B cell (primary cell): ENCODE data around the gene DNAJB8. TPM values are rescaled to one million over a fixed set of nuclear protein-coding genes. Genes with fewer than 3 reads are reported as not detected.

ENCODE experiments used
- ATAC-seq: fragments of 200-7000 bp; cut with Tn5 transposase; one replicate; pipeline ENCODE4 v1.10.0; 2021; ENCODE audit warnings: low read depth, mild to moderate bottlenecking, moderate number of reproducible peaks, moderate library complexity
- CTCF ChIA-PET: fragments of 350-600 bp; sonication (Branson Sonifier 250); formaldehyde crosslinking; loops from one replicate; lab custom pipeline; 2021; ENCODE audit warnings: antibody characterized with exemption, inconsistent platforms; lab: Charles Lee
- POLR2A ChIA-PET: fragments of 350-600 bp; sonication (Branson Sonifier 250); formaldehyde crosslinking; loops from one replicate; lab custom pipeline; 2021; ENCODE audit warnings: antibody characterized with exemption; lab: Charles Lee
- DNase-seq: peaks from one replicate; pipeline ENCODE4 v3.0.0; 2013
- H2AFZ ChIP-seq: 2 replicates; pipeline ENCODE4 v1.6.1; 2012; ENCODE audit warnings: mild to moderate bottlenecking, low read depth, low read length; ENCODE audit not compliant: insufficient read depth, poor library complexity, severe bottlenecking
- H3K27ac ChIP-seq, 2 donors: 1 replicate in 1 of 2; 2 replicates in 1 of 2; pipeline ENCODE4 v1.5.1; 2012 to 2013; ENCODE audit warnings: low read length in 2 of 2, mild to moderate bottlenecking in 2 of 2, moderate library complexity in 1 of 2
- H3K27me3 ChIP-seq, 4 experiments: fragments of 200-600 bp in 1 of 4; sonication (generic) in 1 of 4; replicated peaks in 1 of 4; 1 replicate in 2 of 4; 2 replicates in 2 of 4; pipeline versions ENCODE4 v1.6.1 to v1.7.0; 2013 to 2016; ENCODE audit warnings: low read length in 3 of 4, mild to moderate bottlenecking in 2 of 4, mixed read lengths in 1 of 4, moderate library complexity in 1 of 4; ENCODE audit not compliant: insufficient read depth in 4 of 4, control insufficient read depth in 3 of 4; ENCODE audit errors: control extremely low read depth in 1 of 4
- H3K36me3 ChIP-seq, 2 experiments: replicated peaks in 1 of 2; 1 replicate in 1 of 2; 2 replicates in 1 of 2; pipeline versions ENCODE4 v1.6.1 to v1.7.1; 2013; ENCODE audit warnings: low read length in 1 of 2; ENCODE audit not compliant: insufficient read depth in 2 of 2, control insufficient read depth in 1 of 2; ENCODE audit errors: control extremely low read depth in 1 of 2, extremely low read depth in 1 of 2
- H3K4me1 ChIP-seq, 2 donors: fragments of 200-600 bp in 1 of 2; sonication (generic) in 1 of 2; 1 replicate in 1 of 2; 2 replicates in 1 of 2; pipeline versions ENCODE4 v1.5.1 to v1.6.1; 2013 to 2017; ENCODE audit warnings: low read length in 2 of 2; ENCODE audit not compliant: control insufficient read depth in 2 of 2, insufficient read depth in 2 of 2
- H3K4me2 ChIP-seq: replicated peaks from 2 replicates; pipeline ENCODE3; 2012; ENCODE audit warnings: mild to moderate bottlenecking, low read depth, low read length; ENCODE audit not compliant: poor library complexity, severe bottlenecking
- H3K4me3 ChIP-seq, 5 experiments: fragments of 200-600 bp in 1 of 5; sonication (generic) in 1 of 5; 1 replicate in 3 of 5; 2 replicates in 2 of 5; pipeline versions ENCODE4 v1.5.1 to v1.7.0; 2011 to 2016; ENCODE audit warnings: low read length in 4 of 5, mild to moderate bottlenecking in 4 of 5, low read depth in 2 of 5, control low read depth in 1 of 5, moderate library complexity in 1 of 5; ENCODE audit not compliant: insufficient read depth in 1 of 5; ENCODE audit errors: control extremely low read depth in 1 of 5, extremely low read depth in 1 of 5
- H3K79me2 ChIP-seq: fragments of 200-600 bp; sonication (generic); one replicate; pipeline ENCODE4 v1.6.0; 2016; ENCODE audit warnings: low read length; ENCODE audit not compliant: control insufficient read depth, insufficient read depth
- H3K9ac ChIP-seq: fragments of 200-600 bp; sonication (generic); 2 replicates; pipeline ENCODE4 v1.6.1; 2017; ENCODE audit warnings: mild to moderate bottlenecking, low read length, moderate library complexity
- H3K9me3 ChIP-seq, 3 donors: one replicate each; pipeline versions ENCODE4 v1.6.1 to v1.7.1; 2013; ENCODE audit warnings: low read length in 2 of 3; ENCODE audit not compliant: control insufficient read depth in 2 of 3, insufficient read depth in 1 of 3; ENCODE audit errors: control extremely low read depth in 1 of 3
- H4K20me1 ChIP-seq: 2 replicates; pipeline ENCODE4 v1.6.0; 2012; ENCODE audit warnings: mild to moderate bottlenecking, low read length; ENCODE audit not compliant: insufficient read depth, control insufficient read depth, poor library complexity, severe bottlenecking
- H3K27ac Mint-ChIP-seq: one replicate; pipeline ENCODE4 v1.8.0; 2021; ENCODE audit warnings: mixed read lengths
- H3K27me3 Mint-ChIP-seq: one replicate; pipeline ENCODE4 v1.8.0; 2021; ENCODE audit warnings: mixed read lengths
- H3K4me1 Mint-ChIP-seq: one replicate; pipeline ENCODE4 v1.8.0; 2021; ENCODE audit warnings: mixed read lengths
- H3K4me3 Mint-ChIP-seq: one replicate; pipeline ENCODE4 v1.8.0; 2021; ENCODE audit warnings: mixed read lengths
- H3K9me3 Mint-ChIP-seq: one replicate; pipeline ENCODE4 v1.8.0; 2022; ENCODE audit warnings: mixed read lengths; ENCODE audit not compliant: insufficient read depth
- EZH2 ChIP-seq: IDR thresholded peaks from 2 replicates; pipeline ENCODE4 v1.6.1; 2012; ENCODE audit warnings: borderline replicate concordance, low read depth, mild to moderate bottlenecking, moderate library complexity, low read length; ENCODE audit not compliant: insufficient read depth, poor library complexity, severe bottlenecking
- WGBS: methylation state at CpG from one replicate; pipeline ENCODE4 v1.1.5; 2013; ENCODE audit warnings: missing lambda C conversion rate; ENCODE audit not compliant: insufficient coverage; 5-methylcytosine and 5-hydroxymethylcytosine counted together
- intact Hi-C: fragments of 100-400 bp; cut with micrococcal nuclease; formaldehyde crosslinking; loops from one replicate; pipeline ENCODE4 v1.10.0; 2022
- polyA plus RNA-seq: library from polyadenylated mRNA; depleted of rRNA; stranded (reverse); fragments of >200 nt; gene quantifications from 2 replicates; pipeline ENCODE4 v1.2.3, GENCODE V29; 2012
- total RNA-seq, 2 donors: library from RNA; stranded (reverse); fragments of 120-200 nt in 1 of 2; gene quantifications; 1 replicate in 1 of 2; 2 replicates in 1 of 2; pipeline versions ENCODE4 v1.2.3 to v1.2.4, GENCODE V29; 2013 to 2022
- TF ChIP-seq, protein P1 (sequence below): fragments of 200-600 bp; IDR thresholded peaks from one replicate; pipeline ENCODE4 v1.8.0; 2022; ENCODE audit warnings: antibody characterized with exemption, mild to moderate bottlenecking

DNAJB8 gene
- total and polyA plus RNA-seq, 2 donors (not counting 1 experiment from before 2014, with no cell fraction given): not detected

DNA sequence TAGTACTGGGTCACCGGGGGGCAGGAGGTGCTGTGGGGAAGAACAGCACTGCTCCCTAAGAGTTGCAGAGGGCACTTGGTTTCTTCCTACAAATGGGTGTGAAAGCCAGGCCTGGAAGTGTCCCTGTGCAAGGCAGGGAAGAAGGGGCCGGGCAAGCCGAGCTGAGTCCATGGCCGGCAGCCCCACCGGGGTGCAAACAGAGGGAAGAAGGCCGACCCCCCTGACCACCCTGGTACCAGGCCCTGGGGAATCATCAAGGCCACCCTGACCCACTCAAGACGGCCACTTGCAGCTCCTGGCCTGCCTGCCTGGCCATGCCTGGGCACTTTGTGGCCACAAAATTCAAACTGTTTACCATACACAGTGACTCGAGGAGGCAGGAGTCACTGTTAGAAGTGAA, 8.7 kb upstream of the DNAJB8 start:
- no peak for ATAC-seq
- TF ChIP-seq EZH2: no peak
- TF ChIP-seq, protein P1, sequence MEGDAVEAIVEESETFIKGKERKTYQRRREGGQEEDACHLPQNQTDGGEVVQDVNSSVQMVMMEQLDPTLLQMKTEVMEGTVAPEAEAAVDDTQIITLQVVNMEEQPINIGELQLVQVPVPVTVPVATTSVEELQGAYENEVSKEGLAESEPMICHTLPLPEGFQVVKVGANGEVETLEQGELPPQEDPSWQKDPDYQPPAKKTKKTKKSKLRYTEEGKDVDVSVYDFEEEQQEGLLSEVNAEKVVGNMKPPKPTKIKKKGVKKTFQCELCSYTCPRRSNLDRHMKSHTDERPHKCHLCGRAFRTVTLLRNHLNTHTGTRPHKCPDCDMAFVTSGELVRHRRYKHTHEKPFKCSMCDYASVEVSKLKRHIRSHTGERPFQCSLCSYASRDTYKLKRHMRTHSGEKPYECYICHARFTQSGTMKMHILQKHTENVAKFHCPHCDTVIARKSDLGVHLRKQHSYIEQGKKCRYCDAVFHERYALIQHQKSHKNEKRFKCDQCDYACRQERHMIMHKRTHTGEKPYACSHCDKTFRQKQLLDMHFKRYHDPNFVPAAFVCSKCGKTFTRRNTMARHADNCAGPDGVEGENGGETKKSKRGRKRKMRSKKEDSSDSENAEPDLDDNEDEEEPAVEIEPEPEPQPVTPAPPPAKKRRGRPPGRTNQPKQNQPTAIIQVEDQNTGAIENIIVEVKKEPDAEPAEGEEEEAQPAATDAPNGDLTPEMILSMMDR: no peak
- POLR2A ChIA-PET: no interaction called here

GRCh38 chr3:128473737-128474136, 7.0 kb upstream of the DNAJB8 start:
- Mint-ChIP-seq H3K9me3 (no peaks in the 10 kb centered on the region), H3K27ac (no peak overlapping the region), H3K4me1 (no peaks in the 10 kb centered on the region), H3K27me3 (peaks cover 40% of the 10 kb centered on the region), H3K4me3 (no peak overlapping the region)
- Histone ChIP-seq H3K4me1 (no peaks in the 10 kb centered on the region), H3K9me3 (no peaks in the 10 kb centered on the region), H3K36me3 (no peaks in the 10 kb centered on the region), H2AFZ (no peak overlapping the region), H3K27me3 (peaks cover 0 to 13% (median 3%) of the 10 kb centered on the region in 4 experiments), H3K9ac (no peak overlapping the region), H3K4me3 (no peak overlapping the region), H3K27ac (no peak overlapping the region), H4K20me1 (no peaks in the 10 kb centered on the region), H3K79me2 (no peaks in the 10 kb centered on the region), H3K4me2 (no peak overlapping the region)
- TF ChIP-seq EZH2: no peak
- TF ChIP-seq, protein P1: no peak
- CTCF ChIA-PET: no interaction called here
- DNase-seq: no peak
- 74% methylated on average over 4 of the region's 4 CpGs for WGBS
- ATAC-seq: no peak
- POLR2A ChIA-PET: no interaction called here
- intact Hi-C loops: no loop called here

More for the DNA sequence above, 8.7 kb upstream of the DNAJB8 start:
- no peak for DNase-seq
- H3K9me3 Mint-ChIP-seq: no peaks in the 10 kb centered on the region
- 95% methylated on average over 6 of the region's 8 CpGs for WGBS
- H3K4me3 Mint-ChIP-seq: no peak overlapping the region
- no peak overlapping the region for H3K27ac Mint-ChIP-seq
- H3K4me2 ChIP-seq: no peak overlapping the region
- H3K4me1 Mint-ChIP-seq: no peaks in the 10 kb centered on the region
- H3K9ac ChIP-seq: no peak overlapping the region
- H4K20me1 ChIP-seq: no peaks in the 10 kb centered on the region
- H3K27me3 Mint-ChIP-seq: peaks cover 41% of the 10 kb centered on the region
- H3K36me3 ChIP-seq: no peaks in the 10 kb centered on the region
- CTCF ChIA-PET: no interaction called here
- H3K79me2 ChIP-seq: no peaks in the 10 kb centered on the region
- no peak overlapping the region for H3K27ac ChIP-seq
- H3K4me1 ChIP-seq: no peaks in the 10 kb centered on the region
- H3K27me3 ChIP-seq: peaks cover 0 to 16% (median 3%) of the 10 kb centered on the region in 4 experiments
- H3K9me3 ChIP-seq: no peaks in the 10 kb centered on the region
- intact Hi-C loops: no loop called here
- no peak overlapping the region for H2AFZ ChIP-seq
- H3K4me3 ChIP-seq: no peak overlapping the region
